H9 (cell line): ENCODE results near the gene LARP6. TPM values are rescaled to one million over a fixed set of nuclear protein-coding genes. Genes with fewer than 3 reads are reported as not detected.

Experiments
- DNase-seq: peaks from one replicate; pipeline ENCODE4 v3.0.0-alpha.2; 2017
- H2AFZ ChIP-seq: one replicate; pipeline ENCODE4 v1.6.1; 2013; ENCODE audit warnings: mild to moderate bottlenecking, low read length, control low read depth, moderate library complexity
- H2AK5ac ChIP-seq: 2 replicates; pipeline ENCODE4 v1.6.1; 2013; ENCODE audit warnings: low read length, control low read depth, mixed read lengths; ENCODE audit not compliant: insufficient read length
- H2BK120ac ChIP-seq: one replicate; pipeline ENCODE4 v1.6.1; 2013; ENCODE audit warnings: low read depth, mild to moderate bottlenecking, low read length, control low read depth, inconsistent platforms; ENCODE audit not compliant: poor library complexity, severe bottlenecking
- H2BK12ac ChIP-seq: 2 replicates; pipeline ENCODE4 v1.6.1; 2013; ENCODE audit warnings: low read length, control low read depth, mixed read lengths, low read depth; ENCODE audit not compliant: insufficient read length
- H2BK15ac ChIP-seq: 2 replicates; pipeline ENCODE4 v1.6.1; 2013; ENCODE audit warnings: low read depth, low read length, control low read depth
- H2BK20ac ChIP-seq: one replicate; pipeline ENCODE4 v1.6.1; 2013; ENCODE audit warnings: low read depth, mild to moderate bottlenecking, low read length, control low read depth, inconsistent platforms; ENCODE audit not compliant: poor library complexity, severe bottlenecking
- H2BK5ac ChIP-seq: 2 replicates; pipeline ENCODE4 v1.6.1; 2013; ENCODE audit warnings: low read length, control low read depth, mixed read lengths; ENCODE audit not compliant: insufficient read length
- H3K14ac ChIP-seq: 2 replicates; pipeline ENCODE4 v1.6.1; 2013; ENCODE audit warnings: low read length, control low read depth; ENCODE audit not compliant: insufficient read depth
- H3K18ac ChIP-seq: 2 replicates; pipeline ENCODE4 v1.6.1; 2013; ENCODE audit warnings: low read depth, mild to moderate bottlenecking, mixed read lengths, low read length, control low read depth; ENCODE audit not compliant: insufficient read length
- H3K23ac ChIP-seq: 2 replicates; pipeline ENCODE4 v1.6.1; 2013; ENCODE audit warnings: low read length, control low read depth, mixed read lengths, low read depth; ENCODE audit not compliant: insufficient read length
- H3K23me2 ChIP-seq: 2 replicates; pipeline ENCODE4 v1.6.1; 2013; ENCODE audit warnings: low read depth, mild to moderate bottlenecking, mixed read lengths, low read length, control low read depth; ENCODE audit not compliant: insufficient read length, poor library complexity, severe bottlenecking
- H3K27ac ChIP-seq: 2 replicates; pipeline ENCODE4 v1.5.1; 2013; ENCODE audit warnings: low read length, control low read depth, mixed read lengths, low read depth; ENCODE audit not compliant: insufficient read length
- H3K27me3 ChIP-seq: 2 replicates; pipeline ENCODE4 v1.6.1; 2013; ENCODE audit warnings: low read length, control low read depth, inconsistent platforms; ENCODE audit not compliant: insufficient read depth
- H3K4ac ChIP-seq: 2 replicates; pipeline ENCODE4 v1.6.1; 2013; ENCODE audit warnings: low read depth, mild to moderate bottlenecking, control low read depth, inconsistent platforms, low read length, moderate library complexity
- H3K4me1 ChIP-seq: 2 replicates; pipeline ENCODE4 v1.6.1; 2013; ENCODE audit warnings: low read length, control low read depth, inconsistent platforms; ENCODE audit not compliant: insufficient read depth
- H3K4me2 ChIP-seq: 2 replicates; pipeline ENCODE4 v1.6.1; 2013; ENCODE audit warnings: low read length, control low read depth, mixed read lengths; ENCODE audit not compliant: insufficient read length, insufficient read depth
- H3K56ac ChIP-seq: 2 replicates; pipeline ENCODE4 v1.6.1; 2013; ENCODE audit warnings: low read depth, mild to moderate bottlenecking, mixed read lengths, low read length, control low read depth; ENCODE audit not compliant: insufficient read length
- H3K79me1 ChIP-seq: 2 replicates; pipeline ENCODE4 v1.6.1; 2013; ENCODE audit warnings: low read depth, mild to moderate bottlenecking, moderate library complexity, low read length, control low read depth, inconsistent platforms; ENCODE audit not compliant: insufficient read depth, poor library complexity, severe bottlenecking
- H3K79me2 ChIP-seq: 2 replicates; pipeline ENCODE4 v1.6.1; 2013; ENCODE audit warnings: low read length, control low read depth, inconsistent platforms; ENCODE audit not compliant: insufficient read depth
- H3K9ac ChIP-seq: 2 replicates; pipeline ENCODE4 v1.6.1; 2013; ENCODE audit warnings: low read length, control low read depth, mixed read lengths; ENCODE audit not compliant: insufficient read length; ENCODE audit errors: extremely low read depth
- H3K9me3 ChIP-seq: one replicate; pipeline ENCODE4 v1.6.1; 2013; ENCODE audit warnings: low read depth, low read length, inconsistent platforms; ENCODE audit not compliant: control insufficient read depth
- H3T11ph ChIP-seq: one replicate; pipeline ENCODE4 v1.6.1; 2013; ENCODE audit warnings: mild to moderate bottlenecking, low read length, control low read depth, inconsistent platforms
- H4K20me1 ChIP-seq: one replicate; pipeline ENCODE4 v1.6.1; 2013; ENCODE audit not compliant: control insufficient read depth, insufficient read length, insufficient read depth
- H4K5ac ChIP-seq: 2 replicates; pipeline ENCODE4 v1.6.1; 2013; ENCODE audit warnings: low read depth, mild to moderate bottlenecking, mixed read lengths, low read length, control low read depth; ENCODE audit not compliant: insufficient read length
- H4K8ac ChIP-seq: replicated peaks from 2 replicates; pipeline ENCODE4 v1.6.1; 2013; ENCODE audit warnings: low read length, control low read depth, mixed read lengths, low read depth; ENCODE audit not compliant: insufficient read length
- H4K91ac ChIP-seq: 2 replicates; pipeline ENCODE4 v1.6.1; 2013; ENCODE audit warnings: low read depth, mild to moderate bottlenecking, moderate library complexity, mixed read lengths, low read length, control low read depth; ENCODE audit not compliant: insufficient read length
- H3K27ac Mint-ChIP-seq, 3 experiments: 2 replicates in 2 of 3; 3 replicates in 1 of 3; pipeline ENCODE4 v1.8.0; 2020 to 2021; ENCODE audit warnings: mixed read lengths in 3 of 3, mild to moderate bottlenecking in 1 of 3, moderate library complexity in 1 of 3
- H3K27me3 Mint-ChIP-seq: 2 replicates; pipeline ENCODE4 v1.8.0; 2021; ENCODE audit warnings: low read depth, mild to moderate bottlenecking, moderate library complexity, mixed read lengths
- H3K36me3 Mint-ChIP-seq, 3 experiments: 2 replicates in 2 of 3; 3 replicates in 1 of 3; pipeline ENCODE4 v1.8.0; 2020 to 2021; ENCODE audit warnings: low read depth in 3 of 3, mixed read lengths in 3 of 3; ENCODE audit not compliant: insufficient read depth in 1 of 3
- H3K4me1 Mint-ChIP-seq, 2 experiments: 2 replicates each; pipeline ENCODE4 v1.8.0; 2020; ENCODE audit warnings: mixed read lengths in 2 of 2
- H3K4me3 Mint-ChIP-seq, 2 experiments: 2 replicates in 1 of 2; 3 replicates in 1 of 2; pipeline ENCODE4 v1.8.0; 2020 to 2021; ENCODE audit warnings: mild to moderate bottlenecking in 2 of 2, mixed read lengths in 2 of 2, moderate library complexity in 1 of 2
- H3K9me3 Mint-ChIP-seq, 2 experiments: 2 replicates in 1 of 2; 3 replicates in 1 of 2; pipeline ENCODE4 v1.8.0; 2020; ENCODE audit warnings: mild to moderate bottlenecking in 2 of 2, mixed read lengths in 2 of 2, moderate library complexity in 1 of 2
- CTCF ChIP-seq: fragments of 200-600 bp; sonication (generic); conservative IDR thresholded peaks from 3 replicates; pipeline ENCODE4 v1.8.0; 2021; ENCODE audit warnings: antibody characterized with exemption, mild to moderate bottlenecking
- WGBS: extraction: QIAGEN DNeasy Blood & Tissue Kit; methylation state at CpG from one replicate; pipeline ENCODE4 v1.1.7; 2013; ENCODE audit warnings: missing lambda C conversion rate, low lambda C conversion rate, mixed read lengths; ENCODE audit not compliant: insufficient read length; ENCODE audit errors: extremely low coverage; 5-methylcytosine and 5-hydroxymethylcytosine counted together
- total RNA-seq: library from RNA; stranded (reverse); gene quantifications from 2 replicates; pipeline ENCODE4 v1.2.1, GENCODE V29; 2021

Gene LARP6
- total RNA-seq, 1 experiment from 2014 or later: 18.9 TPM

GRCh38 chr15:70788114-70789049 is 65.6 kb downstream of the LARP6 start:
- H2AK5ac ChIP-seq: no peak overlapping the region
- no peak overlapping the region for H4K91ac ChIP-seq
- H2BK120ac ChIP-seq: no peak overlapping the region
- H3K9ac ChIP-seq: no peak overlapping the region
- H3K27ac ChIP-seq: no peak overlapping the region
- H3K23ac ChIP-seq: no peak overlapping the region
- peaks cover 3 to 19% of the 10 kb centered on the region in 2 experiments; a peak in 2 of 4 replicates for H3K4me1 Mint-ChIP-seq
- H3K27me3 Mint-ChIP-seq: peaks cover 4% of the 10 kb centered on the region; the same call in 1 of the 2 replicates
- DNase-seq: no peak
- H2BK20ac ChIP-seq: no peak overlapping the region
- no peak for TF ChIP-seq CTCF
- no peak overlapping the region for H4K8ac ChIP-seq
- no peak overlapping the region for H3K4me2 ChIP-seq
- H3K14ac ChIP-seq: no peak overlapping the region
- no peak overlapping the region for H3K4ac ChIP-seq
- no peak overlapping the region for H2BK12ac ChIP-seq
- H4K20me1 ChIP-seq: no peaks in the 10 kb centered on the region
- H3K23me2 ChIP-seq: no peaks in the 10 kb centered on the region
- WGBS: no CpG with 5 or more reads among the region's 6 CpGs
- no peak overlapping the region for H2BK5ac ChIP-seq
- H3T11ph ChIP-seq: no peak overlapping the region
- no peak overlapping the region for H3K18ac ChIP-seq
- H3K79me2 ChIP-seq: no peaks in the 10 kb centered on the region
- H3K56ac ChIP-seq: no peak overlapping the region
- no peak overlapping the region for H2AFZ ChIP-seq
- no peak overlapping the region for H3K27ac Mint-ChIP-seq
- no peaks in the 10 kb centered on the region for H3K9me3 ChIP-seq
- no peaks in the 10 kb centered on the region for H3K9me3 Mint-ChIP-seq
- peak overlapping the region; percentile 17 for H4K5ac ChIP-seq
- no peaks in the 10 kb centered on the region for H3K36me3 Mint-ChIP-seq
- H3K4me3 Mint-ChIP-seq: no peak overlapping the region
- H3K27me3 ChIP-seq: no peaks in the 10 kb centered on the region
- H3K4me1 ChIP-seq: peaks cover 2% of the 10 kb centered on the region; the same call in 1 of the 2 replicates
- no peak overlapping the region for H2BK15ac ChIP-seq
- H3K79me1 ChIP-seq: no peaks in the 10 kb centered on the region
